GM21360 (cell line): ENCODE results near the gene TUBA8.
"Not testable (repeated sequence)": the region's sequence is repeated elsewhere in the genome, so short reads cannot be mapped to it uniquely, and the experiment has no call there.

ENCODE experiments used
- ATAC-seq: cut with Tn5 transposase; IDR thresholded peaks from one replicate; pipeline ENCODE4 v1.9.1; 2021; ENCODE audit warnings: mild to moderate bottlenecking, moderate library complexity; ENCODE audit not compliant: unreplicated experiment

The TUBA8 gene

GRCh38 chr22:18110194-18110953, at the start of gene TUBA8:
TSS of gene TUBA8 (plus strand) at chr22:18110809. CDS start at chr22:18110866, 57 bp downstream.
- ATAC-seq: peak; percentile 46

DNA sequence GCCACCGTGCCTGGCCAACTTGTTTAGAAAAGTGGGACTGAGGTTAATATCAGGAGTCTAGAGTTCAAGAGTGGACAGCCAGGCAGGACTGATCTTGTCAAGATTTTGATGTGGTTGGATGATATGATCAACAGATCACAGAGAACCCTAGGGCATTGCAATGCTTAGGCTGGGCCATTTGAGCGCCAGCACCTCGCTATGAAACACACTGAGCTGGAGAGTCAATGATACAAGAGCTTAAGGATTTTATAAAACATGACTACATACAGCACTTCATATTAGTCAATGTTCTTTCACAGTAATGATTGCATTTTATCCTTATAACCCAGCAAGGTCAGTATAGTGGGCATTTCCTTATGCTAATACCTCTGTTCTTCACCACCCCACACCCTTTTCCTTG, 48.2 kb upstream of the TUBA8 start:
- ATAC-seq: no peak

DNA sequence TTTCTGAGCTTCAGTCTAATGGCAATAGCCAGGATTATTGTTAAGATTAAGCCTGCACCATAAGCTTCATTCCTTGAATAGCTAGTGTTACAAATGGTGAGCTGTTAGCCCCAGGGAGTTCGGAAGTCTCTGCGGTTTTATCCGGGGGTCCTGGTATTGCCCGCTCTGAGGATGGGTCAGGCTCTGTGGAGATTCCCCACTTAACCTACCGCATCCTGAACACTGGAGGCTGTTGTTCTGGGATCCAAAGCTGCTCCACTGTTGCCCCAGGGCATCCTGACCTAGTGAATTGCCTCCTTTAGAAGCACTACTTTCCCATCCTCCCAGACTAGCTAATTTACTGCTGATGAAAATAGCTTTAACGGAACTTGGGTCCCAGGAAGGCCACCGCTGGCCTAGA, 47.3 kb upstream of the TUBA8 start:
- no peak for ATAC-seq

GRCh38 chr22:18063715-18064114, 46.9 kb upstream of the TUBA8 start:
- ATAC-seq: not testable (repeated sequence)

DNA sequence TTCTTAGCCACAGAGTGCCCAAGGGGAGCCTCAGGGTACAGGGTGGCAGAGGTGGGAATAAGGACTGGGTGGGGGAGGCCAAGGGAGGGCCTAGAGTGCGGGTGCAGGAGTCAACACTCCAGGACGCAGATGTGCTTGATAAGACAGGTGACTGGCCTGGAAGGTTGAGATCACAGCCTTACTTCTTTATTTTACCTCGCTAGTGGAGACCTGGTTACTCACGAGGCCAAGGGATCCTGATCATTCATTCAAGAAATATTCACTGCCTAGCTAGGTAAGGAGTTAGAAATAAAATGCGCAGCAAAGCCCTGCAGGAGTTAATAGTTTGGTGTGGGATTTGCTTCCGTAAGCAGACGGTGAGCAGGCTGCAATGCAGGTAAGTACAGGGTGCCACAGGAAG, 46.0 kb upstream of the TUBA8 start:
- no peak for ATAC-seq

GRCh38 chr22:18065256-18065655, 45.4 kb upstream of the TUBA8 start:
- ATAC-seq: no peak

GRCh38 chr22:18066181-18066859, 44.3 kb upstream of the TUBA8 start:
- ATAC-seq: no peak

DNA sequence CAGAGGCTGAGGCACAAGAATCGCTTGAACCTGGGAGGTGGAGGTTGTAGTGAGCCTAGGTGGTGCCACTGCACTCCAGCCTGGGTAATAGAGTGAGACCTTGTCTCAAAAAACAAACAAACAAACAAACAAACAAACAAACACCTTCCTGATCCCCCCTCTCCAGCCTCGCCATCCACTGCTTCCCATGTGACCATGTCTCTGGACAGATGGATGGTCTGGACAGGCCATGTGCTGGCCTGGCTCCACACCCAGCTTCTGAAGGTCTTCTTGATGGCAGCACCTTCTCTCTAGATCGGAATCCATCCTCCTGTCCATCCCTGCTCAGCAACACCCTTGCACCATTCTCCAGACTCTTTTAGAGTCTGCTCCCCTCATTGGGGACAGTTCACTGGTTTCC, 43.5 kb upstream of the TUBA8 start:
- ATAC-seq: no peak

- no peak for ATAC-seq
Observed at GRCh38 chr22:18067548-18068341, 42.9 kb upstream of the TUBA8 start.

- ATAC-seq: no peak
Observed at GRCh38 chr22:18068381-18068988, 42.1 kb upstream of the TUBA8 start.

DNA sequence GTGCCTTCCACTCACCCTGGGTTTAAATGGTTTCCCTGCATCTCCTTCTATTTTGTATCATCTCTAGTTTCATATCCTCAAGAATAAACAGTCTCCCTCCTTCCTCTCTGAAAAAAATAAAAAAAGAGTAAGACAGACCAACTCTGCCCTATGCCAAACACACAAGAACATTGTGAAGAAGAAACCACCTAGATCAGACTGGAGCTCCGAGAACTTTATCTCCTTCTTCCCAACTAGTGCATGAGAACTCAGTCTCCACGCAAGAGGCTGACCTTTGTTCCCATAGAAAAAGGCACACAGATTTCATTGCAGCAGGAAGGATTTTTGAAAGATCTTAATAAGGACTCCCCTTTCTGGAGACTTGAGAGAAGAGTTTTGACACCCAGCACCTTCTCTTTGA, 41.6 kb upstream of the TUBA8 start:
- no peak for ATAC-seq

DNA sequence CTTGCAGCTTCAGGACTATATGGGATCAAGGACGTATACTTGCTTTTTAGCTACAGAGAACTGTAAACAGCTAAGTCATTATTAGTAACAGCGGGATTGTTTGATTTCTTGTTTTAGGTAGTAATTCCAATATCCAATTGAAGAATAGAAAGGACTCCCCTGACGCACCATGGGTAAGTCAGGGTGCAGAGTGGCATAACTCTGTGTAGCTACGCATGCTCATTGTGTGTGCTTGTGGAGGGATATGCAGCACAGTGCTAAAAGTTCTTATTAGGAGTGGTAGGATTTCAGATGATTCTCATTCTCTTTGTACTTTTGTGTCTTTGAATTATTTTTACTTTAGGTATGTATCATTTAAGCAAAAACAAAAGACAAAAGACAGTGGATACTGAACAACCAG, 40.6 kb upstream of the TUBA8 start:
- ATAC-seq: no peak

DNA sequence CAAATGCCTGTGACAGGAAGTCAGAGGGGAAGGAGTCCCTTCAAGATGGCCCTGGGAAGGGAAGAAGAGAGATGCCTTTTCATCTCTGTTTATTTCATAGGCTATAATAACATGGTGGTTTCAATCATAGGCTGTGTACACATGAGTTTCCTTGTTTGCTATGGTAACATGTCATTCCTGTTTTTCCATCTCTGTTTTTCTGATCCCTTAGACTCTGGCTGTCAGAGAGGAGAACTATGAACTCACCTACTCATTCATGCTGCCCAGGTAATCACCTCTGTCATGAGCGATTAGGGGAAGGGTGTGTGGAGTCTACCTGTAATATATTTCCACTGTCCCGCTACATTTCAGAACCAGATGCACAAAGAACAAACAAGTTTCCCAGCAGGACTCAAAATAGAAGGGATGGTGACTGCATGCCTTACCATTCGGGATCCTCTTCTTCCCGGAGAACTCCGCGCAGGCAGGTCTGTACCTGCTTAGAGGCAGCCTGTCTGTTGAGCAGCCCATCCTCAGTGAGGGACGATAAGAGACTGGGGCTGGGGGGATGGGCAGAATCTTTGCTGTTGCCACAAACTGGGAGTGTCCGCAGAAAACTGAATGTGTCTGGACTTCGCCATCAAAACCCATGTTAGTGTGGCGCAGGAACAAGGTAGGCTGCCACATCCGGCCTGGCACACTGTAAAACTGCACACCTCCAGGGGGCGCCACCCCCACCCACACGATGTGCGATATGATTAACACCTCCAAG, 39.9 kb upstream of the TUBA8 start:
- ATAC-seq: no peak

DNA sequence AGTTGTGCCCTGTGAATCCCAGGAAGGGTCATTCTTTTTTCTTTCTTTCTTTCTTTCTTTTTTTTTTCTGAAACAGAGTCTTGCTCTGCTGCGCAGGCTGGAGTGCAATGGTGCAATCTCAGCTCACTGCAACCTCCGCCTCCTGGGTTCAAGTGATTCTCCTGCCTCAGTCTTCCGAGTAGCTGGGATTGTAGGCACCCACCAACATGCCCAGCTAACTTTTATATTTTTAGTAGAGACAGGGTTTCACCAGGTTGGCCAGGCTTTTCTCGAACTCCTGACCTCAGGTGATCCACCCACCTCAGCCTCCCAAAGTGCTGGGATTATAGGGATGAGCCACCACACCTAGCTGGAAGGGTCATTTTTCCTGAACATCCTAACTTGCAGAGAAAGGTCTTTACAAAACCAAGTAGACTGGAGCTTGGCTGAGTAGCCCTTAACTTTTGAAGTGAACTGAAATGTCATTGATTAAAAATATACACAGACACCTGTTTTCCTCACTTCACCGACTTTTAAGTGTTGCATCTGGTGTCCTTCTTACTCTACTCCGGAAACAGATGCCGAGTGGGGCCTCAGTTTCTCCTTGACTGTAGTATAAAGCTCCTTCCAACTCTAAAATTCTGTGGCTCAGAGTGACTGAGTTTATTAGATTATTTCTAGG, 39.2 kb upstream of the TUBA8 start:
- not testable (repeated sequence) for ATAC-seq

GRCh38 chr22:18071968-18072310, 38.7 kb upstream of the TUBA8 start:
- ATAC-seq: no peak

- no peak for ATAC-seq
Observed at GRCh38 chr22:18073467-18073866, 37.1 kb upstream of the TUBA8 start.

- not testable (repeated sequence) for ATAC-seq
Observed at GRCh38 chr22:18073927-18074326, 36.7 kb upstream of the TUBA8 start.

DNA sequence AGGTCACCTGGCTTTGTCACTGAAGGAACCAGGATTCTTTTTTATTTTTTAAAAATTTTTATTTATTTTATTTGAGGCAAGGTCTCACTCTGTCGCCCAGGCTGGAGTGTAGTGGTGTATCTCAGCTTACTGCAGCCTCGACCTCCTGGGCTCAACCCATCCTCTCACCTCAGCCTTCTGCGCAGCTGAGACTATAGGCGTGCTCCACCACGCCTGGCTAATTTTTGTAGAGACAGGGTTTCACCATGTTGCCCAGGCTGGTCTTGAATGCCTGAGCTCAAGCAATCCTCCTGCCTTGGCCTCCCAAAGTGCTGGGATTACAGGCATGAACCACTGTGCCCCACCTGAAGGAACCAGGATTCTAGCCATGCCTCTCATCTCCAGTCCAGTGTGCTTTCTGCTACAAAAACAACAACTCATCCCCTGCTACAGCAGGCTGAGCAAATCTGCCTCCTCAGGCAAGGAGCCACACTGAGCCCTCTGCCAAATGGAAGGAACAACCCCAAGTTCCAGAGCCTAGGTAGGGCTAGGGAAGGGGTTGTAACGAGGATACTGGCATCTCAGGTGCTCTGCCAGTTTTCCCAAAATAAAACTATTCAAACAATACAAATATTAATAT, 35.4 kb upstream of the TUBA8 start:
- ATAC-seq: no peak

DNA sequence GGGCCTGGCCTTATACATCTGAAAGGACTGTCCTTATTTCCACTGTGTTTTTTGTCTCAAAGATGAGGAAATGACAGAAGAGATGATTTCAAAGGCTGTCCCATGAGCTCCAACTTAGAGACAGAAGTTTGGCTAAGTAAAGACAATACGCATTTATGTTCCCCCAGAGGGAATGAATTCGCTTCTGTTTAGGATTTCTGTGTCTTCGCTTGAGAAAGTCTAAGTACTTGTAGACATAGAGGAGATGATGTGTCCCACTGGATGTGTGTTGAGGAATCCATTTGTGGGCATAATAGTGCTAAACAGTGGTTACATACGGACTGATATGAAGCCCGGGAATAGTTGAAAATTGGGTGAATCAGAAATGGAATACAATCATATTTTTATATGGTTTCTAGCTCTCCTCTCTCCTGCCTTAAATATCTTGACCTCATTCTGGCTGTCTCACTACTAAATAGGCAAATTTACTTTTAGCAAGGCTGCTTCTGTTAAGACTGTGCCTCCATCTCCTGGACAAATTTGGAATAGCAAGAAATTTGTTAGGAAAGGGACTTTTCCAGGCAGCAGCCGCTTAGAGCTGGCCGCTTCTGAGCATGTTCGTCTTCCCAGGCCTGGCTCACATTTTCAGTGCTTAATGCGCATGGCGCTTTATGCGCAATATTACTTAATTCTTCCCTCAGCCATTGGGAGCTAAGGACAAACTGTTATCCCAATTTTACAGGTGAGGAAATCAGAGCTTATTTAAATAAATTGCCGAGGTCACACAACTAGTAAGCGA, 34.7 kb upstream of the TUBA8 start:
- no peak for ATAC-seq
